ENCODE results near the gene ERICH3.

DNA sequence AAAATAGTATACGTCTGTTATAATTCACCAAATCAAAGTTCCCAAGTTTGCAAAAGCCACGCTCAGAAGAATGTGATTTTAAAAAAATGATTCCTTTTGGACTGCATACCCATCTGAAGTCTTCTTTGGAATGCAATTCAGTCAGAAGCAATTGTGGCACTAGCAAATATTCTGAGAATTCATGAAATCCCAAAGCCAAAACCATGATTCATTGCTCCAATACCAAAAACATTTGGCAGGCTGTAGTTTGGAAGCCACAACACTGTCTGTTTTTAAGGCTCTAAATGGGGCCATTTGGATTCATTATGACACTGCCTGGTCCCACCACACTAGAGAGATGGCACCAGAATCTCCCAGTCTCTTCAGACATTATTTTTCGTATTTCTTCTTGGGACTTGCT is 139.4 kb downstream of the ERICH3 start:
- TF ChIP-seq, protein P1, sequence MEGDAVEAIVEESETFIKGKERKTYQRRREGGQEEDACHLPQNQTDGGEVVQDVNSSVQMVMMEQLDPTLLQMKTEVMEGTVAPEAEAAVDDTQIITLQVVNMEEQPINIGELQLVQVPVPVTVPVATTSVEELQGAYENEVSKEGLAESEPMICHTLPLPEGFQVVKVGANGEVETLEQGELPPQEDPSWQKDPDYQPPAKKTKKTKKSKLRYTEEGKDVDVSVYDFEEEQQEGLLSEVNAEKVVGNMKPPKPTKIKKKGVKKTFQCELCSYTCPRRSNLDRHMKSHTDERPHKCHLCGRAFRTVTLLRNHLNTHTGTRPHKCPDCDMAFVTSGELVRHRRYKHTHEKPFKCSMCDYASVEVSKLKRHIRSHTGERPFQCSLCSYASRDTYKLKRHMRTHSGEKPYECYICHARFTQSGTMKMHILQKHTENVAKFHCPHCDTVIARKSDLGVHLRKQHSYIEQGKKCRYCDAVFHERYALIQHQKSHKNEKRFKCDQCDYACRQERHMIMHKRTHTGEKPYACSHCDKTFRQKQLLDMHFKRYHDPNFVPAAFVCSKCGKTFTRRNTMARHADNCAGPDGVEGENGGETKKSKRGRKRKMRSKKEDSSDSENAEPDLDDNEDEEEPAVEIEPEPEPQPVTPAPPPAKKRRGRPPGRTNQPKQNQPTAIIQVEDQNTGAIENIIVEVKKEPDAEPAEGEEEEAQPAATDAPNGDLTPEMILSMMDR (IDR thresholded peaks at IDR 0.05; ENCODE audit: poor library complexity) = no peak
- no peak for TF ChIP-seq EZH2 (IDR thresholded peaks at IDR 0.05; ENCODE audit: borderline replicate concordance)
- no peak for TF ChIP-seq EZH2phosphoT487 (IDR thresholded peaks at IDR 0.05; ENCODE audit: low read depth, severe bottlenecking, unreplicated experiment)
